ENCODE measurements around the gene SSH2.

DNA sequence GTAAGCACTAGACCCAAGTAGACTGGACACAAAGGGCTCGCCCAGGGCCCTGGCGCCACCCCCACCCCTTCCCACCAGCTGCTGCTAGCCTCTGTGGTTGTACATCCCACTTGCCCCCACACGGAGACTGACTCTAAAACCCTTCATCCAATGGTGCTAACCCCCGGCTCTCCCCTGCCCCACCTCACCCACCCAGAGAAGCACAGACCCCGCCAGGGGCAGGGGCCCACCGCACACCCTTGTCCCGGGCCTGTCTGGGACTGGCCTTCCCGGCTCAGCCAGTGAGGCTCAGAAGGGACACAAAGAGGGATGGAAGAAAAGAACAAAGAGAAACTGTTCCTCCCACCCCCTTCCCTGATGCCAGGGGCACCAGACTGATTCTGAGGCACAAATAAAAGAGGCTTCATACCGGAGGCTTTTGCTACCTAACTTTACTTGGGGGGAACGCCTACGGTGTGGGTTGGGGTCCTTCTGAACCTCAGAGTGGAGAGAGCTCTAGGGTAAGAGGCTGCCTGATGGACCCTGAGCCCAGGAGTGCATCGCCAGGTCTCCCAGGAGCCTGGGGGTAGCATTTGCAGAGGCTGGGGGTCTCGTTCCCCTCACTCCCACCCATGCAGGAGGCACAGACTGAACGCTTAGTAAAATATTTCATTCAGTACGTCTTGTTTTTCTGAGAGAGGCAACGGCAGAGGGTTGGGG lies 315.5 kb downstream of the SSH2 start:
- TF ChIP-seq CTCF (IDR thresholded peaks at IDR 0.05) (no peak), TAF1 (IDR thresholded peaks at IDR 0.05; ENCODE audit: borderline replicate concordance, low read depth, low read length) (no peak)

Measured in SK-N-SH (cell line).